Fibroblast of pulmonary artery (primary cell): ENCODE results near the gene CDK5R2.

Source experiments
- DNase-seq: peaks from one replicate; pipeline ENCODE4 v3.0.0-alpha.2; 2010; ENCODE audit warnings: low read depth
- H3K4me3 ChIP-seq: replicated peaks from 2 replicates; pipeline ENCODE4 v1.5.1; 2011; ENCODE audit warnings: low read depth, mild to moderate bottlenecking, control low read depth, low read length, moderate library complexity
- CTCF ChIP-seq: IDR thresholded peaks from 2 replicates; pipeline ENCODE4 v1.5.1; 2011; ENCODE audit warnings: mild to moderate bottlenecking, control low read depth, low read length, inconsistent platforms; ENCODE audit errors: missing control alignments

Gene CDK5R2

GRCh38 chr2:218999881-219000568 is 40.6 kb downstream of the CDK5R2 start:
- no peak for TF ChIP-seq CTCF
- no peak for DNase-seq
- no peak overlapping the region for H3K4me3 ChIP-seq

GRCh38 chr2:219000569-219000960 is 41.1 kb downstream of the CDK5R2 start:
- no peak for DNase-seq
- no peak for TF ChIP-seq CTCF
- H3K4me3 ChIP-seq, result no peak overlapping the region

- no peak overlapping the region for H3K4me3 ChIP-seq
- no peak for DNase-seq
- no peak for TF ChIP-seq CTCF
Observed at GRCh38 chr2:219001100-219001576, 41.7 kb downstream of the CDK5R2 start.

GRCh38 chr2:219001577-219002394 is 42.3 kb downstream of the CDK5R2 start:
- DNase-seq, result no peak
- no peak overlapping the region for H3K4me3 ChIP-seq
- TF ChIP-seq CTCF, result no peak

DNA sequence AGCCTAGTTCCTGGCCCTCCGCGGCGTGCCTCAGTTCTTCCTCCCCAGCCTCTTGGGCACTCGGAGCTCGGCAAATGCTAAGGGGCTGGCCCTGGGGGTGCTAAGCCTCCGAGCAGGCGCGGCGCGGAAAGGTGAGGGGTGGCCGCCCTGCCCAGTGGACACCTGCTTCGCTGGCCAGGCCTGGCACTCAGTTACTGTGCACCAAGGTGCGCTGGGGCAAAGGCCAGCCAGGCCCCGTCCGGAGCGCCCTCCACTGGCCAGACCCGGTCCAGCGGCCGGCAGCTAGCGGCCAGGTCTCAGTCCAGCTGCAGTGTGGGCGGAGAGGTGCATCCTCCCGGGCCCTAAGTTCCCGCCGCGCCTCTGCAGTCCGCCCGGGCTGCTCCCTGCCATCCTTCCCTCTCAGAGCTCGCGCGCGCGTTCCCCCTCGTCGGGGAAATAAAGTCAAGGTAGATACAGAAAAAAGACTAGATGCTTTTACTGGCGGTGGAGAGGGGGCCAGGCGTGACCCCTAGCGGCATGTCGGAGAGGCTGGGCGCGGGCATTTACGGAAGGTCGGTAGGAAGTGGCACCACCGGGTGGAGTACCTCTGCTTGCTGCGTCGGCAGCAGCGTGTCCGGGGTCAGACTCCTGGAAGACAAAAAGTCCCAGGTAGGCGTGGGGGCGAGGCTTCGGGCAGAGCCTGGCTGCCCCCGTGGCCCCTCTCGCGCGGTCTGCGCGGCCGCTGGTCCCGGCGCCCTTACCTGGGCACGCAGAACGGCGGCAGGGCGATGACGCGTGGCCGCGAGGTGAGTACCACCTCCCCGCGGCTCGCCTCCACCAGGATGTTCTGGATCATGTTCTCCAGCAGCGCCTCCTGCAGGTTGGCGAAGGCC is 43.2 kb downstream of the CDK5R2 start:
- no peak overlapping the region for H3K4me3 ChIP-seq
- peak; percentile 27 for DNase-seq

DNA sequence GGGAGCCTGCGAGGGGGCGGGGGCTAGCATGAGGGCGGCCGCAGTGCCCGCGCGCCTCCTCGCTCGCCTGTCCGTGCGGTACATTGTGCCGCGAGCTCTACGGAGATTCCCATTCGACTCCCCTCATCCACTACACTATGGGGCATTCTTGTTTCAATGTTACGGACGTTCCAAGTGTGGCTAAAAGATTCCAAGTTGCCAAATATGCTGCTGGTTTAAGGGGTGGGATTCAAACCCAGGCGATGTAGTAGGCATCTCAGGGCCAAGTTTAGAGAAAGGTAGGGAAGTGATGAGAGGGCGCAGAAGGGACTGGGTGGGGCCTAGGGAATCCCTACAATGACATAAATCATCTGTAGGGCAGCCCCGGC is 43.8 kb downstream of the CDK5R2 start:
- DNase-seq, result no peak
- H3K4me3 ChIP-seq, result no peak overlapping the region
- no peak for TF ChIP-seq CTCF

More for the DNA sequence above, 43.2 kb downstream of the CDK5R2 start:
- TF ChIP-seq CTCF, result peak; percentile 28
